ENCODE results near the gene SKIDA1.

SKIDA1 gene

GRCh38 chr10:21499701-21500577 lies 25.5 kb downstream of the SKIDA1 start:
- DNase-seq (ENCODE audit: extremely low read depth, low read depth) = no peak
- no peak for TF ChIP-seq CTCF (IDR thresholded peaks at IDR 0.05; ENCODE audit: low read depth, low read length, missing control alignments)
- no peak overlapping the region for H3K4me3 ChIP-seq (replicated peaks; ENCODE audit: low read depth, low read length)

GRCh38 chr10:21498986-21499385 lies 26.5 kb downstream of the SKIDA1 start:
- TF ChIP-seq CTCF (IDR thresholded peaks at IDR 0.05; ENCODE audit: low read depth, low read length, missing control alignments) = no peak
- no peak for DNase-seq (ENCODE audit: extremely low read depth, low read depth)
- no peak overlapping the region for H3K4me3 ChIP-seq (replicated peaks; ENCODE audit: low read depth, low read length)

GRCh38 chr10:21498377-21498776 lies 27.1 kb downstream of the SKIDA1 start:
- H3K4me3 ChIP-seq (replicated peaks; ENCODE audit: low read depth, low read length) = no peak overlapping the region
- TF ChIP-seq CTCF (IDR thresholded peaks at IDR 0.05; ENCODE audit: low read depth, low read length, missing control alignments) = no peak
- DNase-seq (ENCODE audit: extremely low read depth, low read depth) = no peak

GRCh38 chr10:21497177-21497807 lies 28.2 kb downstream of the SKIDA1 start:
- peak overlapping the region; percentile 81 for H3K4me3 ChIP-seq (replicated peaks; ENCODE audit: low read depth, low read length)
- no peak for TF ChIP-seq CTCF (IDR thresholded peaks at IDR 0.05; ENCODE audit: low read depth, low read length, missing control alignments)
- no peak for DNase-seq (ENCODE audit: extremely low read depth, low read depth)

GRCh38 chr10:21496343-21497176 lies 28.9 kb downstream of the SKIDA1 start:
- DNase-seq (ENCODE audit: extremely low read depth, low read depth) = no peak
- H3K4me3 ChIP-seq (replicated peaks; ENCODE audit: low read depth, low read length) = peak overlapping the region; percentile 81
- TF ChIP-seq CTCF (IDR thresholded peaks at IDR 0.05; ENCODE audit: low read depth, low read length, missing control alignments) = no peak

- DNase-seq (ENCODE audit: extremely low read depth, low read depth) = no peak
- peak overlapping the region; percentile 81 for H3K4me3 ChIP-seq (replicated peaks; ENCODE audit: low read depth, low read length)
- TF ChIP-seq CTCF (IDR thresholded peaks at IDR 0.05; ENCODE audit: low read depth, low read length, missing control alignments) = peak; percentile 82
These were observed 29.6 kb downstream of the SKIDA1 start for GRCh38 chr10:21495752-21496342.
